T-helper 1 cell treated with Interleukin-12 subunit alpha and Interleukin-12 subunit beta and Interleukin-4 antibody, amounts not matched to agents 30 μg/mL and 1 μg/mL, for 36 hours (primary cell): ENCODE data around the gene RNU7-1.
"Not testable (repeated sequence)": the region's sequence is repeated elsewhere in the genome, so short reads cannot be mapped to it uniquely, and the experiment has no call there.

ENCODE experiments used
- H3K27ac Mint-ChIP-seq: one replicate; pipeline ENCODE4 v1.8.0; 2021; ENCODE audit warnings: mild to moderate bottlenecking, mixed read lengths
- H3K27me3 Mint-ChIP-seq: one replicate; pipeline ENCODE4 v1.8.0; 2021; ENCODE audit warnings: low read depth, mixed read lengths
- H3K36me3 Mint-ChIP-seq: one replicate; pipeline ENCODE4 v1.8.0; 2021; ENCODE audit warnings: low read depth, mixed read lengths
- H3K4me1 Mint-ChIP-seq: one replicate; pipeline ENCODE4 v1.8.0; 2021; ENCODE audit warnings: low read depth, mixed read lengths
- H3K4me3 Mint-ChIP-seq: one replicate; pipeline ENCODE4 v1.8.0; 2021; ENCODE audit warnings: mild to moderate bottlenecking, moderate library complexity, mixed read lengths
- H3K9me3 Mint-ChIP-seq: one replicate; pipeline ENCODE4 v1.8.0; 2021; ENCODE audit warnings: mixed read lengths

RNU7-1 gene

DNA sequence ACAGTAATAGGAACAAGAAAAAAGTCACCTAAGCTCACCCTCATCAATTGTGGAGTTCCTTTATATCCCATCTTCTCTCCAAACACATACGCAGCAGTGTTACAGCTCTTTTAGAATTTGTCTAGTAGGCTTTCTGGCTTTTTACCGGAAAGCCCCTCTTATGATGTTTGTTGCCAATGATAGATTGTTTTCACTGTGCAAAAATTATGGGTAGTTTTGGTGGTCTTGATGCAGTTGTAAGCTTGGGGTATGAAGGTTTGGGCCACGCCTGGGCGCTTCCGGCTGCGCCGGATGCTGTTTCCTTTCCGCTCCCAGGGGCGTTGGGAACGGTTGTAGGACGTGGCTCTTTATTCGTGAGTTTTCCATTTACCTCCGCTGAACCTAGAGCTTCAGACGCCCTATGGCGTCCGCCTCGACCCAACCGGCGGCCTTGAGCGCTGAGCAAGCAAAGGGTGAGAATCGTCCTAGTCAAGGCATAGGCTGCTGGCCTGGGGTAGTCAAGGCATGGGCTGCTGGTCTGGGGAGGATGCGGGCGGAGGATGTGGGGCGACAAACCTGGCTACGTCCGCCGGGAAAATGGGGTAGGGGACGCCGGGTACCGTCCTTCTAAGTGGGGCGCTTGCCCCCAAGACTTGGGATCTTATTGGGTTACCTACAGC lies at the start of gene RNU7-1, which contains the start of gene C12orf57:
RNU7-1 (plus strand) TSS at position 95 of the 659 bp plus-strand sequence.
C12orf57 (plus strand) TSS at position 301 of the 659 bp plus-strand sequence; CDS start at position 401, 100 bp downstream.
- no peaks in the 10 kb centered on the region for H3K27me3 Mint-ChIP-seq
- peak within 1 kb of the TSS; percentile 96 for H3K27ac Mint-ChIP-seq
- H3K36me3 Mint-ChIP-seq, result peaks cover 7% of the 10 kb centered on the region
- H3K9me3 Mint-ChIP-seq, result no peaks in the 10 kb centered on the region
- peaks cover 46% of the 10 kb centered on the region for H3K4me1 Mint-ChIP-seq
- peak within 1 kb of the TSS; percentile 85 for H3K4me3 Mint-ChIP-seq

DNA sequence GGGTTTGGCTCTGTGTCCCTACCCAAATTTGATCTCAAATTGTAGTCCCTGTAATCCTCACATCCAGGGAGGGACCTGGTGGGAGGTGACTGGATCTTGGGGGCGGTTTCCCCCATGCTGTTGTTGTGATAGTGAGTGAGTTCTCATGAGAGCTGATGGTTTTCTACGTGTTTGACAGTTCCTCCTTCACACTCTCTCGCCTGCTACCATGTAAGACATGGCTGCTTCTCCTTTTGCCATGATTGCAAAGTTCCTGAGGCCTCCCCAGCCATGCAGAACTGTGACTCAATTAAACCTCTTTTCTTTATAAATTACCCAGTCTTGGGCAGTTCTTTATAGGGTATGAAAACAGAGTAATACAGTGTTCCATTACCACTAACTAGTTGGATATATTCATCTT lies 49.3 kb upstream of the RNU7-1 start:
- H3K27ac Mint-ChIP-seq, result no peak overlapping the region
- H3K36me3 Mint-ChIP-seq, result peaks cover 4% of the 10 kb centered on the region
- no peaks in the 10 kb centered on the region for H3K9me3 Mint-ChIP-seq
- peaks cover 12% of the 10 kb centered on the region for H3K4me1 Mint-ChIP-seq
- no peak overlapping the region for H3K4me3 Mint-ChIP-seq
- no peaks in the 10 kb centered on the region for H3K27me3 Mint-ChIP-seq

DNA sequence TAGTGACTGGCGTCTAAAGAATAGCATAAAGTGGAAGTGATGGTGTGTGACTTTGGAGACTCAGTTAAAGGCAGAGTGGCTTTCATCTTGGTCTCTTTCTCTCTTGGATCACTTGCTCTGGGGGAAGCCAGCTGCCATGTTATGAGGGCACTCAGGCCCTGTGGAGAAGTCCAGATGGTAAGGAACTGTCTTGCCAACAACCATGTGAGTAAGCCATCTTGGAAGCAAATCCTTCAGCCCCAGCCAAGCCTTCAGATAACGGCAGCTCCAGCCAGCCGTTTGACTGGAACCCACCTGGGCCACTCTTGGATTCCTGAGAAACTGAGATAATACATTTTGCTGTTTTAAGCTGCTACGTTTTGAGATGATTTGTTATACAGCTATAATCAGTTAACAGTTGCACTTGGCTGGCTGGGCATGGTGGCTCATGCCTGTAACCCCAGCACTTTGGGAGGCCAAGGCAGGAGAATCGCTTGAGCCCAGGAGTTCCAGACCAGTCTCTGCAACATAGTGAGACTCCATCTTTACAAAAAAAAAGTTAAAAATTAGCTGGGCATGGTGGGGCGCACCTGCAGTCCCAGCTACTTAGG lies 46.7 kb upstream of the RNU7-1 start:
- H3K36me3 Mint-ChIP-seq, result no peaks in the 10 kb centered on the region
- no peaks in the 10 kb centered on the region for H3K9me3 Mint-ChIP-seq
- no peaks in the 10 kb centered on the region for H3K27me3 Mint-ChIP-seq
- peaks cover 3% of the 10 kb centered on the region for H3K4me1 Mint-ChIP-seq
- no peak overlapping the region for H3K4me3 Mint-ChIP-seq
- no peak overlapping the region for H3K27ac Mint-ChIP-seq

DNA sequence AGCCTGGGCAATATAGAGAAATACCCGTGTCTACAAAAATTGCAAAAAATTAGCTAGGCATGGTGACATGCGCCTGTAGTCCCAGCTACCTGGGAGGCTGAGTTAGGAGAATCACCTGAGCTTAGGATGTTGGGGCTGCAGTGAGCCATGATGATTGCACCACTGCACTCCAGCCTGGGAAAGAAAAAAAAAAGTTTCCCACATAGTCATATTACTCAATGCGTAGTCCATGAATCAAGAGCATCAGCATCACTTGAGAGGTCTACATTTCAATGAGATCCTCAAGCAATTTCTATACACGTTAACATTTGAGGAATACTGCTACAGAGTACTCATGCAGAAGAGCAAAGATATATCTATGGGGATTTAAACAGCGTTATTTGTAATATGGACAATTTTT lies 44.2 kb upstream of the RNU7-1 start:
- Mint-ChIP-seq H3K36me3 (no peaks in the 10 kb centered on the region), H3K27ac (no peak overlapping the region), H3K4me1 (peaks cover 4% of the 10 kb centered on the region), H3K9me3 (no peaks in the 10 kb centered on the region), H3K4me3 (no peak overlapping the region), H3K27me3 (no peaks in the 10 kb centered on the region)

DNA sequence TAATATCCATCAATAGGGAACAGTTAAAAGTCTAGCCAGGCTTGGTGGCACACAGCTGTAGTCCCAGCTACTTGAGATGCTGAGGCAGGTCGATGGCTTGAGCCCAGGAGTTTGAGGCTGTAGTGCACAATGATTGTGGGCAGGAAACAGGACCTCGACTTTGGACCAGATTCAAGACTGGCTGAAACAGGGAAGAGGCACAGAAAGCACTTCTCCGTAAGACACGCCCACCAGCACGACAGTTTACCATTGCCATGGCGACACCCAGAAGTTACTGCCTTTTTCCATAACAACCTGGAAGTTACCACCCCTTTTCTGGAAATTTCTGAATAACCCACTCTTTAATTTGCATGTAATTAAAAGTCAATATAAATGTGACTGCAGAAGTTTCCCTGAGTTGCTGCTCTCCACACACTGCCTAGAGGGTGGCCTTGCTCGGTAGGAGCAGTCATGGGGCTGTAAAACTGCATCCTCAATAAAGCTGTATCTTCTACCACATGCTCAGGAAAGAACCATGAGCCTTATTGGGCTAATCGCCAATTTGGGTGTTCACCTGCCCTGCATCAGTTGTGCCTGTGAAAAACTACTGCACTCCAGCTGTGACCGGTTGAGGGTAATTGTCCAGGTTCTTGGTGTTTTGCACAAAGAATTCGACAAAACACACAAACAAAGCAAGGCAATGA lies 43.6 kb upstream of the RNU7-1 start:
- H3K4me1 Mint-ChIP-seq, result peaks cover 4% of the 10 kb centered on the region
- no peak overlapping the region for H3K4me3 Mint-ChIP-seq
- H3K27ac Mint-ChIP-seq, result no peak overlapping the region
- no peaks in the 10 kb centered on the region for H3K36me3 Mint-ChIP-seq
- H3K27me3 Mint-ChIP-seq, result no peaks in the 10 kb centered on the region
- no peaks in the 10 kb centered on the region for H3K9me3 Mint-ChIP-seq

DNA sequence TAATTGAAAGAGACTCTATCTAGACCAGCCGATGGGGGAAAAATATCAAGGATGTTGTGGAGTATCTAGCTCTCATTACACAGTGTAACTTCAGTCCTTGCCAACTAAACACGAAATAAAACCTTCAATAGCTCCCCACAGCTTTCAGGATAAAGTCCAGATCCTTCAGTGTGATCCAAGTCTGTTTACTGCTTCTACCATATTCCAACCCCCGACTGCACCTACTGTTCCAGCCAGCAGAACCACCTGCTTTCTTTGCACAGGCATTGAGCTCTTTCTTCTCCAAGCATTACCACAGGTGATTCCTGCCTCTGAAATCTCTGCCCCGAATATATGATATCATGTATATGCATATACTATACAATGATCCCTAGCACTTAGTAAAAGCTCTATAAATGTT lies 41.2 kb upstream of the RNU7-1 start:
- H3K4me1 Mint-ChIP-seq, result peaks cover 4% of the 10 kb centered on the region
- no peaks in the 10 kb centered on the region for H3K9me3 Mint-ChIP-seq
- no peak overlapping the region for H3K4me3 Mint-ChIP-seq
- no peak overlapping the region for H3K27ac Mint-ChIP-seq
- H3K36me3 Mint-ChIP-seq, result no peaks in the 10 kb centered on the region
- H3K27me3 Mint-ChIP-seq, result no peaks in the 10 kb centered on the region

DNA sequence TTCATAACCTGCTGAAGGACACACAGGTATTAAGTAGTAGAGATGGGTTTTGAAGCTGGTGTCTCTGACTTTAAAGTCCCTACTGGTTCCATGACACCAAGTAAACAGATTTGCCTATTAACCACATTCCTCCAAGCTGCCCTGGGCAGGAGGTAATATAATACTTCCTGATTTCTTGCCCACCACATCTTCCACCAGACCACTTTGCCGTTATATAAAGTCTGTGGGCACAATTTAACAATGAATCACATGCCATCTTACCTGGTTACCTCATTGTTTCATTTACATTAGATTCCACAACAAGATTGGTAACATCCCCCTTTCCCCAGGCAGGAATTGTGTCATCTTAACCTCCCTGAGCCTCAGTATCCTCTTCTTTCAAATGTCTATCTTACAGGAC lies 39.9 kb upstream of the RNU7-1 start:
- Mint-ChIP-seq H3K9me3 (no peaks in the 10 kb centered on the region), H3K27me3 (no peaks in the 10 kb centered on the region), H3K4me3 (no peak overlapping the region), H3K4me1 (peaks cover 4% of the 10 kb centered on the region), H3K27ac (peak overlapping the region; percentile 8), H3K36me3 (no peaks in the 10 kb centered on the region)

DNA sequence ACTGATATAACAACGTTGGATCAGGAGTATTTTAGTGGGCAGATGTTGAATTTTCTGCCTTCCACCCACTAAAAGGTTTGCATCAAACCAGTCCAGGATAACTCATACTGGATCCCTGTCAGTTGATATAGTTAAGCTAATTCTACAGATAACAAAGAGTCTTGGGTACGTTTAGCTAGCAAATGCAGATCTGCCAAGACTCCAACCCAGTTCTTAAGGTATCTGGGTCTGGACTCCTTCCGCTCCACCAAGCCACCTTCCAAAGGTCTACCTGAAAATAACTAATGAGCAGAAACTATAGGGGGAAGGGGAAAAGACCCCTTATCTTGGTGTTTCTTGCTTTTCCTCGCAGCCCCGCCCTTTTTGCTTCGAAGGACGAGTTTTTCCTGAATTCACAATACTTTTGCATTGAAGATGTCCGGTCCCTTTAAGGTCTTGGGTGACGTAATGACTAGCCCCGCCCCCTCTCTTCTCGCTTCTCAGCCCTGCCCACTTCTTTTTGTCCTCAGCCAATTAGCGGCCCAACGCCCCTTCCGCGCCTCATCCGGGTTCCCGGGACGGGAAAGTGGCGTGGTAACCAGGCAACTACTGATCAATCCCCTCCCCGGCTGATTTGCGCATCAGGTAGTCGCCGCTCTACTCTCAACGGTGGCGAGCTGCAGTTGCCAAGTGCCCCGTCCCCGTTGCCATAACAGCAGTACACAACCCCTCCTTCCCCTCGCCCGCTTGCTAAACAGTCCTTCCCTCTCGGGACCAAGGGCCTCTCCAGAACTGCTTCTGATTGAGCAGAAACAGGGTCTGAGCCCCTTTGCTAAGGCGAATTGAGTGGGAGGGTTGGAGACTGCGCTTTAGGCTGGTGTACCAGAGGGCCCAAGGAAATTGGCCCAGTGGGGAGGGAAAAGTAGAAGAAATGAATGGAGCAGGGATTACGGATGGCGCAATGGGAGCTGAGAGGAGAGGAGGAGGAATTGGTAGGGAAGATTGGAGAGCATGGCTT lies 39.0 kb upstream of the RNU7-1 start, which contains the start of gene LRRC23:
LRRC23 (plus strand) TSS at position 543 of the 997 bp plus-strand sequence. CDS start 812 bp downstream, outside the sequence.
- H3K4me1 Mint-ChIP-seq, result peaks cover 4% of the 10 kb centered on the region
- no peaks in the 10 kb centered on the region for H3K36me3 Mint-ChIP-seq
- H3K27me3 Mint-ChIP-seq, result no peaks in the 10 kb centered on the region
- no peak within 1 kb of the TSS for H3K4me3 Mint-ChIP-seq
- no peaks in the 10 kb centered on the region for H3K9me3 Mint-ChIP-seq
- peak within 1 kb of the TSS; percentile 8 for H3K27ac Mint-ChIP-seq

DNA sequence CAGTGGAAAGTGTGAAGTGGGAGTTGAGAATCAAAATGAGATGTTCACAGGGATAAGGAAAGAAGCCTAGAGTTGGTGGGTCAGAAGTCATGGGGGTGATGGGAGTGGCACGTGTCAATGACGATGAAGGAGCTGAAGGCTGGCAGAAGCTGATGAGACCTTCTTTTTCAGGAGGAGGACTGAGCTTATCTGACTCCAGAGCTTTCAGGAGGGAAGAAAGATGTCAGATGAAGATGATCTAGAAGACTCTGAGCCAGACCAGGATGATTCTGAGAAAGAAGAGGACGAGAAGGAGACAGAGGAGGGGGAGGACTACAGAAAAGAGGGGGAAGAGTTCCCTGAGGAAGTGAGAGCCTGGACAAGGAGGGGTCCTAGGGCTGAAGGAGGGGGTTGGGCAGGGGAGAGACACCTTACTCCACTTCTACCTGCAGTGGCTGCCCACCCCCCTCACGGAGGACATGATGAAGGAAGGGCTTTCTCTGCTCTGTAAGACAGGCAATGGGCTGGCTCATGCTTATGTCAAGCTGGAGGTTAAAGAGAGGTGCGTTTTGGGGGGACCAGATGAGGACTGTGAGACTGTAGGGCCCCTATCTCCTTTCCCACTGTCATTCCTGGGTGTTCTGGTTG lies 38.1 kb upstream of the RNU7-1 start:
- Mint-ChIP-seq H3K9me3 (no peaks in the 10 kb centered on the region), H3K36me3 (no peaks in the 10 kb centered on the region), H3K27ac (no peak overlapping the region), H3K4me1 (peaks cover 4% of the 10 kb centered on the region), H3K4me3 (no peak overlapping the region), H3K27me3 (no peaks in the 10 kb centered on the region)

DNA sequence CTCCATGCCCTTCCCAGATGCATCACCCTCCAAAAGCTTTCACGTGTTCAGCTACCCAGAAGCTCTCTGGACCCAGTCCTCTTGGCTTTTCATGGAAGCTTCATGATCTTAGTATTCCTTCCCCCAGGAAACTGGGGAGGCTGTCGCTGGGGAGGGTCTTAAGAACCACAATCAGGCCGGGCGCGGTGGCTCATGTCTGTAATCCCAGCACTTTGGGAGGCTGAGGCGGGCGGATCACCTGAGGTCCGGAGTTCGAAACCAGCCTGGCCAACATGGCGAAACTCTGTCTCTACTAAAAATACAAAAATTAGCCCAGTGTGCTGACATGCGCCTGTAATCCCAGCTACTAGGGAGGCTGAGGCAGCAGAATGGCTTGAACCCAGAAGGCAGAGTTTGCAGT lies 35.5 kb upstream of the RNU7-1 start:
- not testable (repeated sequence) for H3K36me3 Mint-ChIP-seq, H3K27ac Mint-ChIP-seq, H3K4me1 Mint-ChIP-seq, H3K27me3 Mint-ChIP-seq, H3K4me3 Mint-ChIP-seq, H3K9me3 Mint-ChIP-seq

DNA sequence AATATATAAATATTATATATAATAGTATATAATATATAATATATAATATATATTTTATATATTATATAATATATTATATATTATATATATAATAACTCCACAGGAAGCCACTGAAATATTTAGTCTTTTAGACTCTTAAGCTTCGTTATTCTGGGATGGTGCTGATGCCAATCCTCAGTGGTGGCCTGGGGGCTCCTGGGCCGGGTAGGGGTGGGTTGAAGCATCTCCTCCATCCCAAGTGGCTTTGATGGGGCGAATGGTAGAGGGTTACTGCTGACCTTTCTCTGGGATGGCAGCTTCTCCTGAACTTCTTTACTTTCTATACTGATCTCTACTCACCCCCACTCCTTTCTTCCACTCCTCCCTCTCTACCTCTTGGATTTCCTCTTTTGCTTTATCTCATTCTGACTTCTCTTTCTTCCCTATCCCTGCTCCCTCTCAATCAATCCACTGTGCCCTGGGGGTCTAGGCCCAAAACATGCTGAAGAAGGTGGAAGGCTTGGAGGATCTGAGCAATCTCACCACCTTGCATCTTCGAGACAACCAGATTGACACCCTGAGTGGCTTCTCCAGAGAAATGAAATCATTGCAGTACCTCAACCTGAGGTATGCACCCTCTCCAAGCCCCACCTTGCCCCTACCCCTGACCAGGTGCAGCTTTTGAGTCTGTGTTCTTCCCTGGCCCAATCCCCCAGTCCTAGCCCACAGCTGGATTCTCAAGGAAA lies 34.0 kb upstream of the RNU7-1 start:
- Mint-ChIP-seq H3K4me3 (no peak overlapping the region), H3K9me3 (no peaks in the 10 kb centered on the region), H3K27ac (no peak overlapping the region), H3K4me1 (peaks cover 8% of the 10 kb centered on the region), H3K36me3 (no peaks in the 10 kb centered on the region), H3K27me3 (no peaks in the 10 kb centered on the region)

DNA sequence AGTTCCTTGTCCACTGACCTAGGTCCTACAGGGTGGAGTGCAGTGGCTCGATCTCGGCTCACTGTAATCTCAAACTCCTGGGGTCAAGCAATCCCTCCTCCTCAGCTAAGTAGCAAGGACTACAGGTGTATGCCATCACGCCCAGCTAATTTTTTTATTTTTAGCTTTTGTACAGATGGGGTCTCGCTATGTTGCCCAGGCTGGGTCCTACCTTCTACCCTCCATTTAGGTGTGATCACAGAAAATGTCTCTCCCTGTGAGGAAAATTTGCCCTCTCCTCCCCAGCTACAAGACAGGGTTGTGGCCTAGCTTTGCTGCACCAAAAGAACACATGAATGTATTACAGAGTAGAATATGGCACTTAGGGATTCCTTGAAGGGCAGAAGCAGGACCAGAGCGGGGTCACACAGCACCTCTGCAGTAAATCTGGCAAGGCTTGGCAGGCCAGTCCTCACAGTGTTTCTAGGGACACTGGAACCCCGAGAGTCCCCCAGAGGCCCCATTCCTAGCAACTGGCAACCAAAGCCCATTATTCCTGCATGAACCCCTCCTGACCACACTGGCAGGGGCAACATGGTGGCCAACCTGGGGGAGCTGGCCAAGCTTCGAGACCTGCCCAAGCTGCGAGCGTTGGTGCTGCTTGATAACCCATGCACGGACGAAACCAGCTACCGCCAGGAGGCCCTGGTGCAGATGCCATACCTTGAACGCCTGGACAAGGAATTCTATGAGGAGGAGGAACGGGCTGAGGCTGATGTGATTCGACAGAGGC lies 31.3 kb upstream of the RNU7-1 start:
- Mint-ChIP-seq H3K4me3 (no peak overlapping the region), H3K36me3 (peaks cover 7% of the 10 kb centered on the region), H3K9me3 (no peaks in the 10 kb centered on the region), H3K4me1 (peaks cover 29% of the 10 kb centered on the region), H3K27me3 (no peaks in the 10 kb centered on the region), H3K27ac (peak overlapping the region; percentile 68)
